ENCODE measurements around the gene LGALS1. TPM values are rescaled to one million over a fixed set of nuclear protein-coding genes. Genes with fewer than 3 reads are reported as not detected.

LGALS1 gene
- total RNA-seq, 5 donors from 2014 or later (not counting 1 experiment from before 2014, with no cell fraction given): 39.5 to 206 (median 99.2) TPM

DNA sequence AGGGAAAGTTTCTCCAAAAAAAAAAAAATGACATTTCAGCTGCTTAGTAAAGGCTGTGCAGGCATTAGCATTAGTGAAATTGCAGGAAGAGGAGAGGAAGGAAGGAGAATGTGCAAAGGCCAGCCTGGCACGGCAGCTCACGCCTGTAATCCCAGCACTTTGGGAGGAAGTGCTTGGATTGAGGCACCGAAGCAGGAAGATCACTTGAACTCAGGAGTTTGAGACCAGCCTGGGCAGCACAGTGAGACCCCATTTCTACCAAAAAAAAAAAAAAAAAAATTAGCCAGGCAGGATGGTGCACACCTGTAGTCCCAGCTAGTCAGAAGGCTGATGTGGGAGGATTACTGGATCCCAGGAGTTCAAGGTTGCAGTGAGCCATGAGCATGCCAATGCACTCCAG is 29.2 kb downstream of the LGALS1 start:
- Mint-ChIP-seq H3K36me3 (peaks cover 13% of the 10 kb centered on the region), H3K9me3 (no peaks in the 10 kb centered on the region), H3K4me3 (no peak overlapping the region), H3K4me1 (no peaks in the 10 kb centered on the region), H3K27ac (no peak overlapping the region), H3K27me3 (no peaks in the 10 kb centered on the region)
- POLR2A ChIA-PET: no interaction called here
- DNase-seq (no peak), ATAC-seq (replicated peaks in 1 of 4) (no peak)
- no peaks in the 10 kb centered on the region for H3K4me1 ChIP-seq (ENCODE audit: control insufficient read depth in 1 of 2, extremely low read depth in 1 of 2, insufficient read depth in 2 of 2, low read length in 2 of 2)
- CTCF ChIA-PET: no interaction called here
- H3K36me3 ChIP-seq (ENCODE audit: control insufficient read depth in 2 of 2, extremely low read depth in 1 of 2, insufficient read depth in 1 of 2, low read length in 1 of 2): peaks cover 0 to 2% of the 10 kb centered on the region in 2 donors
- no peaks in the 10 kb centered on the region for H3K27me3 ChIP-seq (replicated peaks in 1 of 2; ENCODE audit: control insufficient read depth in 2 of 2, extremely low read depth in 1 of 2, insufficient read depth in 2 of 2, low read length in 1 of 2)
- 80% methylated on average over 1 of the region's 3 CpGs for WGBS (ENCODE audit: insufficient coverage)
- H3K27ac ChIP-seq (ENCODE audit: low read length): no peak overlapping the region
- no peak overlapping the region for H3K4me3 ChIP-seq (ENCODE audit: control insufficient read depth in 1 of 2, extremely low read depth in 1 of 2, low read length in 1 of 2)
- H3K9me3 ChIP-seq: no peaks in the 10 kb centered on the region

DNA sequence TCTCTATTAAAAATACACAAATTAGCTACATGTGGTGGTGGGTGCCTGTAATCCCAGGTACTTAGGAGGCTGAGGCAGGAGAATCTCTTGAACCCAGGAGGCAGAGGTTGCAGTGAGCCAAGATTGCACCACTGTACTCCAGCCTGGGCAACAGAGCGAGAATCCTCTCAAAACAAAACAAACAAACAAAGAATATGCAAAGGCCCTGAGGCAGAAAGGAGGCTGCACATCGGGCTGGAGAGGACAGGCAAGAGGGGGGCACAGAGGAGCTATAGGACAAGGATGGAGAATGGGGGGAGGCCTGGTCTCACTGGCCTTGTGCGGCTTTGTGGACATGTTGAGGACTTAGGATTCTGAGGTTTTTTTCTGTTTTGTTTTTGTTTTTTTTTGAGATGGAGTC is 29.8 kb downstream of the LGALS1 start:
- H3K9me3 ChIP-seq: no peaks in the 10 kb centered on the region
- no peak for ATAC-seq (replicated peaks in 1 of 4)
- H3K4me1 ChIP-seq (ENCODE audit: control insufficient read depth in 1 of 2, extremely low read depth in 1 of 2, insufficient read depth in 2 of 2, low read length in 2 of 2): no peaks in the 10 kb centered on the region
- no peaks in the 10 kb centered on the region for H3K9me3 Mint-ChIP-seq
- H3K36me3 Mint-ChIP-seq: peaks cover 16% of the 10 kb centered on the region
- H3K4me3 ChIP-seq (ENCODE audit: control insufficient read depth in 1 of 2, extremely low read depth in 1 of 2, low read length in 1 of 2): no peak overlapping the region
- H3K4me1 Mint-ChIP-seq: no peaks in the 10 kb centered on the region
- CTCF ChIA-PET: no interaction called here
- H3K27me3 ChIP-seq (replicated peaks in 1 of 2; ENCODE audit: control insufficient read depth in 2 of 2, extremely low read depth in 1 of 2, insufficient read depth in 2 of 2, low read length in 1 of 2): no peaks in the 10 kb centered on the region
- 75% methylated on average over 2 of the region's 3 CpGs for WGBS (ENCODE audit: insufficient coverage)
- POLR2A ChIA-PET: no interaction called here
- DNase-seq: no peak
- H3K4me3 Mint-ChIP-seq: no peak overlapping the region
- H3K27me3 Mint-ChIP-seq: no peaks in the 10 kb centered on the region
- H3K27ac ChIP-seq (ENCODE audit: low read length): no peak overlapping the region
- H3K36me3 ChIP-seq (ENCODE audit: control insufficient read depth in 2 of 2, extremely low read depth in 1 of 2, insufficient read depth in 1 of 2, low read length in 1 of 2): peaks cover 2 to 3% of the 10 kb centered on the region in 2 donors
- no peak overlapping the region for H3K27ac Mint-ChIP-seq

DNA sequence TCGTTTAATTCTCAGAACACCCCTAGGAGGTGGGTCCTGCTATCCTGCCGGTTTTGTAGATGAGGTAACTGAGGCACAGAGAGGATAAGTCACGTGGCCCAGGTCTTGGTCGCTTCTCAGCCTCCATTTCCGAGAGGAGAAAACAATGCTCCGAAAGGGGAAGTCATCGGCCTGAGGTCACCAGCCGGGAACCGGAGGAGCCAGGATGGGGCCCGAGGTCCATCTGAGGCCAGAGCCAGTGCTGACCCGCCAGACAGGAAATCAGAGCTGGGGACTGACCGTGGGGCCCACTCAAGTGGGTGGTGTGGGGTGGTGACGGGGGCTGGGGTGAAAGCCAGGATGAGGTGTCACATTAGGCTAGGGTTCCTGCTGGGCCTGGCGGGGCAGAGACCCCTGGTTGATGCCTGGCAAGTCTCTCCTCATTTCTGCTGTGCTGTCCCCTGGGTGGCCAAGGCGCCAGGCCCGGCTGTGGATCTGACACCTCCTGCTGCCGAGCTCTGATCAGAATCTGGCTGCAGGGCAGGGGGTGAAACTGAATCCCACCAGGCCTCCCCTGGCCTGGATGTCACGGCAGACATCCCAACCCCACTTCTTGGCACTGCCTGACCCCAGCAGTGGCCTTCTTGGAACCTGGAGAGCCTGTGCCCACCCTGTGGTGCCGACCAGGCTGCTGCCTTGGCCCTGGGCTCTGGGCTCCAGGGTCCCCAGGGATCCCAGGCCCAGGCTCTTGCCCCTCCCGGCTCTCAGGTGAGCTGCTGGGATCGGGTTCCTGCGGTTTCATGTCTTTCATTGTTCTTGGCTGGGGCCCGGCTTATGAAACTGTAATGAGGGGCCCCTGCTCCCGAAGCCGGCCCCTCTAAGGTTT is 33.4 kb downstream of the LGALS1 start:
- H3K4me3 ChIP-seq (ENCODE audit: control insufficient read depth in 1 of 2, extremely low read depth in 1 of 2, low read length in 1 of 2): no peak overlapping the region
- ChIA-PET POLR2A (no interaction called here), CTCF (no interaction called here)
- Mint-ChIP-seq H3K4me1 (no peaks in the 10 kb centered on the region), H3K27me3 (no peaks in the 10 kb centered on the region), H3K4me3 (no peak overlapping the region), H3K27ac (no peak overlapping the region), H3K36me3 (peaks cover 10% of the 10 kb centered on the region), H3K9me3 (no peaks in the 10 kb centered on the region)
- ATAC-seq (replicated peaks in 1 of 4) (no peak), DNase-seq (no peak)
- H3K27ac ChIP-seq (ENCODE audit: low read length): no peak overlapping the region
- H3K4me1 ChIP-seq (ENCODE audit: control insufficient read depth in 1 of 2, extremely low read depth in 1 of 2, insufficient read depth in 2 of 2, low read length in 2 of 2): no peaks in the 10 kb centered on the region
- H3K36me3 ChIP-seq (ENCODE audit: control insufficient read depth in 2 of 2, extremely low read depth in 1 of 2, insufficient read depth in 1 of 2, low read length in 1 of 2): peaks cover 3 to 4% of the 10 kb centered on the region in 2 donors
- no peaks in the 10 kb centered on the region for H3K27me3 ChIP-seq (replicated peaks in 1 of 2; ENCODE audit: control insufficient read depth in 2 of 2, extremely low read depth in 1 of 2, insufficient read depth in 2 of 2, low read length in 1 of 2)
- WGBS (ENCODE audit: insufficient coverage): 89% methylated on average over 18 of the region's 25 CpGs
- H3K9me3 ChIP-seq: no peaks in the 10 kb centered on the region

DNA sequence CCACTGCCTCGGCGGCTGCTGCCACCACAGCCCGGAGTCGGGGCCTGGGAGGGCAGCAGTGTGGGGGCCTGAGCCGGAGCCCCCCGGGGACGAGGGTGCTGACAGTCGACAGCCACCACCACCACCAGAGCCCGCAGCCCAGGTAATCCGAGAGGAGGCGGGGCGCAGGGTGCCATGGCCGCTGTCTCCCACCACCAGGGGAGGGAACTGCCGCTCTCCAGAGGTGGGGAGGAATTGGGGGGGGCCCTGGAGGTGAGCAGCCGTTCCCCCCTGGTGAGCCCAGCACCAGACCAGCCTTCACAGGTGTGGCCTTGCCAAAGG is 34.0 kb downstream of the LGALS1 start:
- Histone ChIP-seq H3K27ac (ENCODE audit: low read length) (no peak overlapping the region), H3K4me3 (ENCODE audit: control insufficient read depth in 1 of 2, extremely low read depth in 1 of 2, low read length in 1 of 2) (no peak overlapping the region), H3K4me1 (ENCODE audit: control insufficient read depth in 1 of 2, extremely low read depth in 1 of 2, insufficient read depth in 2 of 2, low read length in 2 of 2) (no peaks in the 10 kb centered on the region), H3K9me3 (no peaks in the 10 kb centered on the region), H3K27me3 (replicated peaks in 1 of 2; ENCODE audit: control insufficient read depth in 2 of 2, extremely low read depth in 1 of 2, insufficient read depth in 2 of 2, low read length in 1 of 2) (no peaks in the 10 kb centered on the region), H3K36me3 (ENCODE audit: control insufficient read depth in 2 of 2, extremely low read depth in 1 of 2, insufficient read depth in 1 of 2, low read length in 1 of 2) (peaks cover 3 to 4% of the 10 kb centered on the region in 2 donors)
- whole genome bisulfite sequencing (ENCODE audit: insufficient coverage): 88% methylated on average over 5 of the region's 15 CpGs
- no peaks in the 10 kb centered on the region for H3K27me3 Mint-ChIP-seq
- H3K27ac Mint-ChIP-seq: no peak overlapping the region
- H3K9me3 Mint-ChIP-seq: no peaks in the 10 kb centered on the region
- H3K4me1 Mint-ChIP-seq: no peaks in the 10 kb centered on the region
- POLR2A ChIA-PET: no interaction called here
- CTCF ChIA-PET: no interaction called here
- no peak for ATAC-seq (replicated peaks in 1 of 4)
- no peak overlapping the region for H3K4me3 Mint-ChIP-seq
- no peak for DNase-seq
- H3K36me3 Mint-ChIP-seq: peaks cover 9% of the 10 kb centered on the region

DNA sequence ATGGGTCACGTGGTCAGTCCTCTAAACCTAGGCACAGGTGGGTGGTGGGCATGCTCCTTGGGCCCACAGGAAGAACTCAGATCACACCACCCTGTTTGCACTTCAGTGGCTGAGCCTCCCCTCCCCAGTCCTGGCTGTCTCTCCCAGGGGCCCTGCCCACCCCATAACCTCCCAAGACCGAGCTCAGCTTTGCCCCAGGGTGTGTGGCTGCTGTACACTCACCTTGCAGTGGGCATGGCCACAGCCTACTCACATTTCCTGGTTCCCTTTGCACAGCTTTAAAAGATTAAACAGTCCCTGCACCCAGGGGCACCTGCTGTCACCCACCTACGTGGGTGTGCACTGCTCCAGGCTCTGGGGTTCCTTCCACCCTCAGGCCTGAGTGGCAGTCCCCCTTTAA is 35.2 kb downstream of the LGALS1 start:
- Mint-ChIP-seq H3K27ac (no peak overlapping the region), H3K4me1 (no peaks in the 10 kb centered on the region), H3K9me3 (no peaks in the 10 kb centered on the region), H3K4me3 (no peak overlapping the region), H3K36me3 (peaks cover 7% of the 10 kb centered on the region), H3K27me3 (no peaks in the 10 kb centered on the region)
- POLR2A ChIA-PET: interaction anchor here in 1 of 2 donors (0.6 kb wide), 1 partner anchor 22 kb away, joined by 5 read pairs; no protein-coding TSS in a partner anchor
- Histone ChIP-seq H3K4me3 (ENCODE audit: control insufficient read depth in 1 of 2, extremely low read depth in 1 of 2, low read length in 1 of 2) (no peak overlapping the region), H3K27ac (ENCODE audit: low read length) (no peak overlapping the region), H3K4me1 (ENCODE audit: control insufficient read depth in 1 of 2, extremely low read depth in 1 of 2, insufficient read depth in 2 of 2, low read length in 2 of 2) (no peaks in the 10 kb centered on the region), H3K27me3 (replicated peaks in 1 of 2; ENCODE audit: control insufficient read depth in 2 of 2, extremely low read depth in 1 of 2, insufficient read depth in 2 of 2, low read length in 1 of 2) (no peaks in the 10 kb centered on the region), H3K9me3 (no peaks in the 10 kb centered on the region), H3K36me3 (ENCODE audit: control insufficient read depth in 2 of 2, extremely low read depth in 1 of 2, insufficient read depth in 1 of 2, low read length in 1 of 2) (peaks cover 3 to 4% of the 10 kb centered on the region in 2 donors)
- CTCF ChIA-PET: interaction anchor here in 1 of 2 donors (0.6 kb wide), 1 partner anchor 502 kb away, joined by 3 read pairs; no protein-coding TSS in a partner anchor
- 79% methylated on average over 3 of the region's 3 CpGs for WGBS (ENCODE audit: insufficient coverage)
- DNase-seq: no peak
- no peak for ATAC-seq (replicated peaks in 1 of 4)

DNA sequence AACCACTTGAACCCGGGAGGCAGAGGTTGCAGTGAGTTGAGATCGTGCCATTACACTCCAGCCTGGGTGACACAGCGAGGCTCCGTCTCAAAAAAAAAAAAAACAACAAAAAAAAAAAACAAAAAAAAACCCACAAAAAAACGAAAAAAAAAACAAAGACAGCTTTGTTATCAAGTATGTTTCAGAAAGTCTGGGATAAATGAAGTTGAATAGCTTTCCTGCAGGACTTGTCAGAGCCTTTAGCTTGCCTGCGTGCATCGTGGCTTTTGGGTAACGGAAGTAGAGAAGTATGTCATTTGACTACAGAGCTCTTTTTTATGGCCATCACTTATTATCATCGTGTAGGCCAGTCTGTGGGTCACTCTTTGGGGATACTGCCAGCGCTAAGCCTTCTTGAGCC is 36.1 kb downstream of the LGALS1 start:
- no peaks in the 10 kb centered on the region for H3K27me3 Mint-ChIP-seq
- H3K9me3 ChIP-seq: no peaks in the 10 kb centered on the region
- WGBS (ENCODE audit: insufficient coverage): 89% methylated on average over 1 of the region's 10 CpGs
- no peaks in the 10 kb centered on the region for H3K9me3 Mint-ChIP-seq
- DNase-seq (no peak), ATAC-seq (replicated peaks in 1 of 4) (no peak)
- no peaks in the 10 kb centered on the region for H3K27me3 ChIP-seq (replicated peaks in 1 of 2; ENCODE audit: control insufficient read depth in 2 of 2, extremely low read depth in 1 of 2, insufficient read depth in 2 of 2, low read length in 1 of 2)
- no peak overlapping the region for H3K27ac ChIP-seq (ENCODE audit: low read length)
- H3K4me1 Mint-ChIP-seq: no peaks in the 10 kb centered on the region
- no peak overlapping the region for H3K4me3 Mint-ChIP-seq
- ChIA-PET POLR2A (no interaction called here), CTCF (interaction anchor here in 1 of 2 donors (0.5 kb wide), 1 partner anchor 68 kb away, joined by 7 read pairs; no protein-coding TSS in a partner anchor)
- no peak overlapping the region for H3K27ac Mint-ChIP-seq
- H3K4me3 ChIP-seq (ENCODE audit: control insufficient read depth in 1 of 2, extremely low read depth in 1 of 2, low read length in 1 of 2): no peak overlapping the region
- no peaks in the 10 kb centered on the region for H3K4me1 ChIP-seq (ENCODE audit: control insufficient read depth in 1 of 2, extremely low read depth in 1 of 2, insufficient read depth in 2 of 2, low read length in 2 of 2)
- peaks cover 2 to 3% of the 10 kb centered on the region in 2 donors for H3K36me3 ChIP-seq (ENCODE audit: control insufficient read depth in 2 of 2, extremely low read depth in 1 of 2, insufficient read depth in 1 of 2, low read length in 1 of 2)
- H3K36me3 Mint-ChIP-seq: peaks cover 4% of the 10 kb centered on the region
